Measurements from ENCODE around the gene KCNIP4.
"Not testable (repeated sequence)": the region's sequence is repeated elsewhere in the genome, so short reads cannot be mapped to it uniquely, and the experiment has no call there.

KCNIP4 gene

GRCh38 chr4:20754036-20754435 lies 1194.5 kb downstream of the KCNIP4 start:
- no peak for DNase-seq (ENCODE audit: low read depth)

- no peak for DNase-seq (ENCODE audit: low read depth)
Observed at GRCh38 chr4:20752641-20753040, 1195.9 kb downstream of the KCNIP4 start.

GRCh38 chr4:20746000-20746399 lies 1202.6 kb downstream of the KCNIP4 start:
- not testable (repeated sequence) for DNase-seq (ENCODE audit: low read depth)

- no peak for DNase-seq (ENCODE audit: low read depth)
Observed at GRCh38 chr4:20735931-20736330, 1212.6 kb downstream of the KCNIP4 start.

GRCh38 chr4:20724915-20725314 lies 1223.7 kb downstream of the KCNIP4 start:
- DNase-seq (ENCODE audit: low read depth), result no peak

GRCh38 chr4:20723463-20723862 lies 1225.1 kb downstream of the KCNIP4 start:
- DNase-seq (ENCODE audit: low read depth), result no peak

GRCh38 chr4:20723019-20723418 lies 1225.6 kb downstream of the KCNIP4 start:
- no peak for DNase-seq (ENCODE audit: low read depth)

GRCh38 chr4:20711335-20711734 lies 1237.2 kb downstream of the KCNIP4 start:
- DNase-seq (ENCODE audit: low read depth), result no peak

- peak; percentile 90 for DNase-seq (ENCODE audit: low read depth)
Observed at GRCh38 chr4:20700007-20700761, 1248.4 kb downstream of the KCNIP4 start, which contains the start of gene PACRGL. PACRGL (plus strand) TSS chr4:20700458; CDS start chr4:20704482, 4,024 bp downstream.

- DNase-seq (ENCODE audit: low read depth), result no peak
Observed at GRCh38 chr4:20698820-20699219, 1249.8 kb downstream of the KCNIP4 start.

GRCh38 chr4:20698382-20698781 lies 1250.2 kb downstream of the KCNIP4 start:
- no peak for DNase-seq (ENCODE audit: low read depth)

- DNase-seq (ENCODE audit: low read depth), result no peak
Observed at GRCh38 chr4:20696815-20697214, 1251.8 kb downstream of the KCNIP4 start.

GRCh38 chr4:20687864-20688263 lies 1260.7 kb downstream of the KCNIP4 start:
- DNase-seq (ENCODE audit: low read depth), result no peak

GRCh38 chr4:20684852-20685763 lies 1263.5 kb downstream of the KCNIP4 start:
- no peak for DNase-seq (ENCODE audit: low read depth)

- DNase-seq (ENCODE audit: low read depth), result no peak
Observed at GRCh38 chr4:20683766-20684165, 1264.8 kb downstream of the KCNIP4 start.

- DNase-seq (ENCODE audit: low read depth), result no peak
Observed at GRCh38 chr4:20682853-20683252, 1265.7 kb downstream of the KCNIP4 start.

GRCh38 chr4:20681271-20681670 lies 1267.3 kb downstream of the KCNIP4 start:
- DNase-seq (ENCODE audit: low read depth), result no peak

GRCh38 chr4:20680736-20681135 lies 1267.8 kb downstream of the KCNIP4 start:
- no peak for DNase-seq (ENCODE audit: low read depth)

- DNase-seq (ENCODE audit: low read depth), result no peak
Observed at GRCh38 chr4:20679951-20680350, 1268.6 kb downstream of the KCNIP4 start.

Measured in T follicular helper cell (primary cell).